HAP-1 (cell line): ENCODE results near the gene P3H2.
"Not testable (repeated sequence)": the region's sequence is repeated elsewhere in the genome, so short reads cannot be mapped to it uniquely, and the experiment has no call there.

Source experiments
- DNase-seq, 2 experiments: peaks; one replicate each; pipeline ENCODE4 v3.0.0-alpha.2; 2016 to 2020; ENCODE audit warnings: low spot score in 2 of 2
- H3K27me3 ChIP-seq: fragments of 250-450 bp; sonication (Bioruptor Pico); 2 replicates; pipeline ENCODE4 v1.5.1; 2020; ENCODE audit warnings: low read depth, mild to moderate bottlenecking, moderate library complexity
- H3K36me3 ChIP-seq: fragments of 250-450 bp; sonication (Bioruptor Pico); replicated peaks from 2 replicates; pipeline ENCODE4 v1.5.1; 2020; ENCODE audit warnings: mild to moderate bottlenecking
- H3K4me1 ChIP-seq: fragments of 250-450 bp; sonication (Bioruptor Pico); 2 replicates; pipeline ENCODE4 v1.5.1; 2020; ENCODE audit warnings: mild to moderate bottlenecking
- H3K4me3 ChIP-seq: fragments of 250-450 bp; sonication (Bioruptor Pico); 2 replicates; pipeline ENCODE4 v1.5.1; 2020; ENCODE audit warnings: mild to moderate bottlenecking, moderate library complexity
- H3K9me3 ChIP-seq: fragments of 250-450 bp; sonication (Bioruptor Pico); 2 replicates; pipeline ENCODE4 v1.5.1; 2020; ENCODE audit warnings: mild to moderate bottlenecking, moderate library complexity
- in situ Hi-C: fragments of 300-500 bp; cut with MboI; formaldehyde crosslinking; loops from 3 replicates; pipeline ENCODE4 v1.14.3; 2020; ENCODE audit warnings: low sequenced_read_pairs, inconsistent platforms, mixed read lengths

The P3H2 gene

DNA sequence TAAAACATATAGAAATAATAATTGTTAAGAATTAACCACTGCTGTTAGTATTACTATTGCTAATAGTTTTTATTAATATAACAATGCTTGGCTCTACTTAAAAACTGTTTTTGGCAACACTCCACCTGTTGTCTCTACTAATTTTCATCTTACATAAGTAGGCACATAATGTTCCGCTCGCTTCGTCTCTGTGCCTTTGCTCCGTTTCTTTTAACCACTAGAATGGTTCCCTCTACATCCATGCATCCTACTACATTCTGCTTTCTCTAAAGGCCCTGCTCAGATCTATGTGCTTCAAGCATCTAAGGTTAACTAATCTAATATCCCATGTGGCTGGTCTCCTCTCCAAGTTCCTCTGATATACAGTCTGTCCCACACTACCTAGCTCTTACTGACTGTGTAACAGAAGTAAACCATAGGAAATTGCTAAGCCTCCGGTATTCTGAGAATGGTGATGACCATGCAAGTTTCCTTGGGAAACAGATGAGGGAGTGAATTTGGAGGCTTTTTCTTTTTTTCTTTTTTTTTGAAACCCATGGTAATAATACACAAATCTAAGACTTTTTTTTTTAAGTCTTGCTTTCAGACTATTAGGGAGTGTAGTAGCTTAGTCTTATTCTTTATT, 138.3 kb downstream of the P3H2 start:
- no peaks in the 10 kb centered on the region for H3K36me3 ChIP-seq
- H3K9me3 ChIP-seq, result no peaks in the 10 kb centered on the region
- H3K27me3 ChIP-seq, result no peaks in the 10 kb centered on the region
- H3K4me3 ChIP-seq, result no peak overlapping the region
- DNase-seq, result no peak
- H3K4me1 ChIP-seq, result no peaks in the 10 kb centered on the region
- in situ Hi-C loops, result no loop called here

DNA sequence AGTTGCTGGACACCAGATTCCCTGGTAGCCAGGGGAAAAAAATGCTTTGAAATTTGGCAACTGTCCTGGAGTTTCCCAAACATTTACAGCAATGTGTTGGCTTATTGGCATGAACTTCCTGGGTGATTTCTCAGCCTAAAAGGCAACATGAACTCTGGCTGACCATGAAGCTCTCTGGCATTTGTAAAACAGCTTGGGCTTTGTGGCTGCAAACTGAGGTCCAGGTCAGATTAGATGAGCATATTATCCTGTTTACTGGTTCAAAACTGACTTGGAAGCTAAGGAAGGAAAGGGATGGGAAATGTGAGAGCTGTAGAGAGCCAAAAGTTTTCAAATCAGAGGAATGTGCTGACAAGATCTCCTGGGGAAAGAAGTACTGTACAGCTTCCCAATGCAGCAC, 139.0 kb downstream of the P3H2 start:
- Histone ChIP-seq H3K4me3 (no peak overlapping the region), H3K36me3 (no peaks in the 10 kb centered on the region), H3K27me3 (no peaks in the 10 kb centered on the region), H3K9me3 (no peaks in the 10 kb centered on the region), H3K4me1 (no peaks in the 10 kb centered on the region)
- DNase-seq, result no peak
- in situ Hi-C loops, result no loop called here

DNA sequence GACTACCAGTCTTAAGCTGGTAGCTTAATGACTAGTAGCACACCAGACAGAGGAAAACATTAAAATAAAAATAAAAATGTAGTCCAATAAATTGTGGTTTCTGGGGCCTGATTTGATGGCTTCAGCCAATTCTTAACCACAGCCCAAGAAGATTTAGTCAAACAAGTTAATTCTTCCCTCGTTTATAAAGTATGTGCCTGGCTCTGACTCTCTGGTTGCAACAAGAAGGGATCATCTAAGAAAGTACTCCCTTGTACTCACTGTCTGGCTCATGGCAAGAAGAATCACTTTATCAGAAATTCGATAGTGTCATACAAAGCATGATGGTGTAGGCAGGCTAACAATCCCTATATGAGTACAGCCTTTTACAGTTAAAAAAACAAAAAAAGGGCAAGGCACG, 141.9 kb downstream of the P3H2 start:
- H3K4me1 ChIP-seq, result no peaks in the 10 kb centered on the region
- no peaks in the 10 kb centered on the region for H3K9me3 ChIP-seq
- no peak overlapping the region for H3K4me3 ChIP-seq
- H3K36me3 ChIP-seq, result no peaks in the 10 kb centered on the region
- in situ Hi-C loops, result no loop called here
- no peak for DNase-seq
- H3K27me3 ChIP-seq, result peaks cover 3% of the 10 kb centered on the region; the same call in 1 of the 2 replicates

DNA sequence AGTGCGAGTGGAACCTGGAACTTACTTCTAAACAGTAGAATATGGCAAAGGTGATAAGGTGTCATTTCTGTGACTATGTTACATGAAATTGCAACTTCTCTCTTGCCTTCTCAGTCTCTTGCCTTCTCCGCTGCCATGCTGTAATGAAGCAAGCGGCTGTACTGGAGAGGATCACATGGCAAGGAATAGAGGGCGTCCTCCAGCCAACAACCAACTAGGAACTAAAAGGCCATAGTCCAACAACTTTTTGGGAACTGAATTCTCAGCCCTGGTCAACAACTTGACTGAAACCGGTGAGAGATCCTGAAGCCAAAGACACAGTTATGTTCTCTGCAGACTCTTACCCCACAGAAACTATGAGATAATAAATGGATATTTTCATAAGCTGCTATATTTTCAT, 143.5 kb downstream of the P3H2 start:
- in situ Hi-C loops, result no loop called here
- Histone ChIP-seq H3K4me3 (no peak overlapping the region), H3K36me3 (no peaks in the 10 kb centered on the region), H3K9me3 (no peaks in the 10 kb centered on the region), H3K4me1 (no peaks in the 10 kb centered on the region), H3K27me3 (peaks cover 3% of the 10 kb centered on the region; the same call in 1 of the 2 replicates)
- no peak for DNase-seq

DNA sequence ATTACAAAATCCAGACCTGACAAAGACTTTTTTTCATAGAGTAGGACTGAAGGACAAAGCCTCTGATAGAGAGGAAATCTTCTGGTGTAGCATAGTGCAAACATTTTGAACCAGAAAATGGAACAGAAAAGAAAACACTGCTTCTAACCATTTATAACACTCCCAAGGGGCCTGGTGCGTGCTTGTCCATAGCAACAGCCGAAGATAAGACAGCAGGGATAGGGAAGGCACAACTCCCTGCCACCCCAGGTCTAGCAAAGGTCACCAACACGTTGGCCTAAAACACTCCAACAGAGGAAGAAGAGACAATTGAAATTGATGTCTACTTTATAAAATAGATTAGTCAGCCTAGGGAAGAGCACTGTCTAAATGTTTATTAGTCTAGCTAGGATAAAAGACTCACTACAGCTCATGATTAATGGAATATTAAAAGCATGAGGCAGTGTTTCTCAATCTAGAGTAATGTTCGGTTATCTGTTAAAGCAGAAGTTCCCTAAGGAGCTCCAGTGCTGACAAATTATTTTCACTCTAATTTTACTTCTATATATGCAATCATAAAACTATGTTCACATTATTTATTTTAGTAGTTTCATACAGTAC, 145.2 kb downstream of the P3H2 start:
- Histone ChIP-seq H3K4me1 (no peaks in the 10 kb centered on the region), H3K36me3 (no peaks in the 10 kb centered on the region), H3K4me3 (no peak overlapping the region), H3K27me3 (peaks cover 3% of the 10 kb centered on the region; the same call in 1 of the 2 replicates), H3K9me3 (no peaks in the 10 kb centered on the region)
- DNase-seq, result no peak
- in situ Hi-C loops, result no loop called here

DNA sequence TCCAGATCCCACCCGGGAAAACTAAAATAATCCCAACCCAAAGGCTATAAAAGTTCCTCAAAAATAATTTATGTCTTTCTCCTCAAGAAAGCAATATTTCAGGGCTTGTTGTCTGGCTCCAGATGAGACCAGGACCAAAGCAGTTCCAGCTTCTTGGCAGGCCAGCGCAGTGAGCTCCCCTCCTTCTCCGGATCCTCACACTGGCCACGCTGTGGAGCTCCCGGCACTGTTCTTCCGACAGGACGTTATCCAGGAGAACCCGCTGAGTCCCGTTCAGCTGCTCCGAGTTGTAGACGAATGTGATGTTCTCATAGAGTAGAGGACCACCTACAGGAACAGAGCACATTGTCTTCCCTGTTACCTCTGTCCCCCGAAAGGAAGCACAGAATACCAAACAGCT, 146.3 kb downstream of the P3H2 start:
- Histone ChIP-seq H3K4me3 (no peak overlapping the region), H3K4me1 (no peaks in the 10 kb centered on the region), H3K9me3 (no peaks in the 10 kb centered on the region), H3K36me3 (no peaks in the 10 kb centered on the region), H3K27me3 (peaks cover 3% of the 10 kb centered on the region; the same call in 1 of the 2 replicates)
- DNase-seq, result no peak
- in situ Hi-C loops, result loop anchor here (25.0 kb wide), 1 partner anchor 463 kb away; the partner anchor contains the start of gene TMEM207

DNA sequence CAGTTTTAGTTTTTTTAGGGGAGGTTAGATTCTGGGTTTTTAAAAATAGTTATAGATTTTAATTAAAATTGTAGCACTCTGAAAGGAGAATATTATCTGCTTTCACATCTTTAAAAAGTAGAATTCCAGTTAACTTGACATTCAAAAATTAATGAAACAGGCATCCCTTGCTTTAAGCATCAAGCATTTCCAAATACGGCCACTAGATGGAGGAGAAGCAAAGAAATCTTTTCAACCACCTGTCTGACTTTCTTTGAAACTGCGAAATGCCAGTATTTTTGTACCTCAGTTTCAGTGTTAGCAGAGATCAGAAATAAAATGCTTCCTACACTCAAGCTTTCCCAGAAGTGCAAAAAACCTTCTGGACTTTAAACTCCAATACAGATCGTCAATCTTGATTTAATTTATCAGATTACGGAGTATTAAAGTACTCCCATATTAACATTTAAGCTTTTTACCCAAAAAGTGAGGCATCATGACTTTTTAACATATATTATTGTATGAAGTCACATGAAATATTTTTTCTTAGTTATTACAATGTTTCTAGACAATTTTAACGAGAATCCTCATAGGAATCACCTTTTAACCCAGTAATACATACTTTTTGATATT, 153.3 kb downstream of the P3H2 start:
- no peak overlapping the region for H3K4me3 ChIP-seq
- peaks cover 3% of the 10 kb centered on the region; the same call in 1 of the 2 replicates for H3K27me3 ChIP-seq
- DNase-seq, result peak; percentile 47 to 52
- no peaks in the 10 kb centered on the region for H3K4me1 ChIP-seq
- no peaks in the 10 kb centered on the region for H3K36me3 ChIP-seq
- no peaks in the 10 kb centered on the region for H3K9me3 ChIP-seq
- in situ Hi-C loops, result loop anchor here (10.0 to 25.0 kb wide), 2 partner anchors 237 to 470 kb away; partner anchors contain the start of gene TMEM207

DNA sequence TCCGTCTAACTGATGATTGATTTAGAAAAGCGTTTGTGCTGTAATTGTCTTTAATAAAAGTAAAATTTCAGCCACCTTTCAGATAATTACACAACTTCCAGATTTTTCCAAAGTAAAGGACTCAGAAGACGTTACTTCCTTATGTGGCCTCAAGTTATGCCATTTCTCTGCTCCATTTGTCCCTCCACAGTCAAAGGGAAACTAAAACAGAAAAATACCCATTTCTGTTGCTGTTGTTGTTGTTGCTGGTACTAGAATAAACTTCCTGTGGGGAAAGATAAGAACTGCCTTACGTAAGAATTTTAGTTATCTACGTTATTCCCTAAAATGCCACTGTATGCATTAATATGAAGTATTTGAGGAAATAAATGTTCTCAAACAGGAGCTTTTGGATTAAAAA, 153.9 kb downstream of the P3H2 start:
- no peaks in the 10 kb centered on the region for H3K9me3 ChIP-seq
- no peak overlapping the region for H3K4me3 ChIP-seq
- H3K4me1 ChIP-seq, result no peaks in the 10 kb centered on the region
- DNase-seq, result no peak
- H3K36me3 ChIP-seq, result no peaks in the 10 kb centered on the region
- in situ Hi-C loops, result loop anchor here (10.0 to 25.0 kb wide), 2 partner anchors 238 to 470 kb away; partner anchors contain the start of gene TMEM207
- peaks cover 3% of the 10 kb centered on the region; the same call in 1 of the 2 replicates for H3K27me3 ChIP-seq

DNA sequence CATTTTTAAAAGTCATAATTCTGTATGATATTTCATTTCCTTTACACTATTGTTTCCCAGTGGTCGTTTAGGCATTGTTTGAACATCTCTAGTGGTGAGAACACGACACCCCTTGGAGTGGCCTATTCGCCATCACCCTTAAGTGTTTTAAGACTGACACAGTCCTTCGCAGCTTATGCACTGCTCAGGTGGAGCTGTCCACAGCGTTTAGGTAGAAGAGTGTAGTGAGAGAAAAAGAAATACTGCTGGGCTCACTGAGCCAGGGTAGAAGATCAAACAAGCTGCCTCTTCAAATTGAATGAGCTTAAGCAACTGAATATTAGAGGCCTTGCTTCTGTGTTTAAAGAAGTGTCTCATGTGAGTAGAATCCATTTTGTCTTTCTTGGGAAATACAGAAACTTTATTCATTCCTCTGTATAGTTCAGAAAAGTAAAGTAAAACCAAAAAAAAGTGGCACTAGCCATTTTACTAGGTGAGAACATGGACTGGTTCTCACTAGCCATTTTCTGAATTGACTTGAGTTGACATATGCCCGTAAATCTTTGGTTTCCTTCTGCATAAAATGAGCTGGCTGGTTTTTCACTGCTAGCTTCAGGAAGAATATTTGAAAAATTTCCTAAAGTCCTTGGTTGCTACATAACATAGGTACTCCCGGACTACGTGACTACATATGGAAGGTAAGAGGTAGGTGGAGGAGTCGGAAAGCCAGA, 155.9 kb downstream of the P3H2 start:
- DNase-seq, result no peak
- H3K4me1 ChIP-seq, result no peaks in the 10 kb centered on the region
- in situ Hi-C loops, result loop anchor here (10.0 to 25.0 kb wide), 2 partner anchors 240 to 473 kb away; partner anchors contain the start of gene TMEM207
- no peaks in the 10 kb centered on the region for H3K36me3 ChIP-seq
- H3K27me3 ChIP-seq, result peaks cover 5% of the 10 kb centered on the region
- H3K9me3 ChIP-seq, result no peaks in the 10 kb centered on the region
- no peak overlapping the region for H3K4me3 ChIP-seq

DNA sequence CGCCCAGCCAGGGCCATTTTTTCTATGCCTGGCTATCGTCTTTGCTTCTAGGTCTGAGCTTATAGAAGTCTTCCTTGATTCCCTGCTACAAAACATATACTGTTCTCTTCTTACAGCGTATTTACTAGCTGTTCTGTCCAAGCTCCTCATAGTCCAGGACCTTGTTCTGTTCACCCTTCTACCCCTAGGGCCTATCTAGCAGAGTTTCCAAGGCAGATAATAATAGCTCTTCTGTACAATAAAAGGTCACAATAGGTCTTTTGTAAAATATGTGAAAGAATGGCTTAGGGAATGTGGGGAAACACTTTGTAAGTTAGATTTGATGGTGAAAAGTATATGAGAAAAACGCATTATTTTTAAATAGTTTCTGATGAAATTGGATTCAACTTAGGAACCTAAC, 158.2 kb downstream of the P3H2 start:
- in situ Hi-C loops, result loop anchor here (10.0 to 25.0 kb wide), 2 partner anchors 242 to 475 kb away; partner anchors contain the start of gene TMEM207
- H3K9me3 ChIP-seq, result no peaks in the 10 kb centered on the region
- H3K4me1 ChIP-seq, result no peaks in the 10 kb centered on the region
- H3K27me3 ChIP-seq, result peaks cover 8% of the 10 kb centered on the region
- no peaks in the 10 kb centered on the region for H3K36me3 ChIP-seq
- no peak for DNase-seq
- no peak overlapping the region for H3K4me3 ChIP-seq

DNA sequence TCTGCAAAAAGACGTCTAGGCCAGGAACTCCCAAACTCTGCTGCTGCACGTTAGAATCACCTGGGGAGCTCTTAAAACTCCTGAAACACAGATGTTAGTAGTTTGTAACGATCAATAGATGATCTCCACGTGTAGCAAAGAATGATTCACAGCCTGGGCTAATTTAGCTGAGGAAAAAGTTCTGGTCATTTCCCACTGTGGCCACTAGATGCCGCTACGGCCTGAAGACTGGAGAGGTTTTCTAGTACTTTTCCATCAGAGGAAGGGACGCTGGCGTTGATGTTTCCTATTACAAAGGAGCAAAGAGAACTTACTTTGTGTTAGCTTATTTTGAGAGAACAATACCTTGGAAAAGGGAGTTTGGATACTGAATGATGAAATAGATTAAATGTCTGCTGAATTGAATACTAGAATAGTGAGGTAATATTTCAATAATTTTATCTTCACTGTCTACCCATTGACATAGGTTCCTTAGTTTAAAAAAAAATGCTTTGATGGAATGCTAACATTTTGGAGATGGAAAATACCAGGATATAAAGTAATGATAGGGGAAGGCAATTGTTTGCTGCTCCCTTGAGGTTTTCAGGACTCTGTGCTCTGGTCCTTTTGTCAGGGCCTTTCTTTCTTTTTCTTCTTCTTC, 159.1 kb downstream of the P3H2 start:
- no peaks in the 10 kb centered on the region for H3K9me3 ChIP-seq
- in situ Hi-C loops, result loop anchor here (10.0 to 25.0 kb wide), 2 partner anchors 243 to 476 kb away; partner anchors contain the start of gene TMEM207
- peak; percentile 71 to 81 for DNase-seq
- H3K36me3 ChIP-seq, result no peaks in the 10 kb centered on the region
- no peaks in the 10 kb centered on the region for H3K4me1 ChIP-seq
- no peak overlapping the region for H3K4me3 ChIP-seq
- peaks cover 8% of the 10 kb centered on the region for H3K27me3 ChIP-seq

DNA sequence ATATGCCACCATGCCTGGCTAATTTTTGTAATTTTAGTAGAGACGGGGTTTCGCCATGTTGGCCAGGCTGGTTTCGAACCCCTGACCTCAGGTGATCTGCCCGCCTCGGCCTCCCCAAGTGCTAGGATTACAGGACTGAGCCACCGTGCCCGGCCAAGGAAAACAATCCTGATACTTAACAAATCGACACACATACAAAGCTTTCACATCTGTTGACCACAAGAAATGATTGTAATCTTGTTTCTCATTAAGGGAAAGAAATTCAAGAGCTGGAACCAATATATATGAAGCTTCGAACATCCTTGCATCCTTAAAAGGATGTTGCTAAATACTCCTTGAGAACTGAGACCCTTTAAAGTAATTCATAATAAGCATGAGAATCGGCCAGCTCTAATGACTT, 159.6 kb downstream of the P3H2 start:
- not testable (repeated sequence) for H3K27me3 ChIP-seq, H3K4me1 ChIP-seq, H3K9me3 ChIP-seq, DNase-seq, H3K4me3 ChIP-seq, H3K36me3 ChIP-seq
- in situ Hi-C loops, result loop anchor here (10.0 to 25.0 kb wide), 2 partner anchors 244 to 476 kb away; partner anchors contain the start of gene TMEM207
